ENCODE results near the gene PAM16. TPM values are rescaled to one million over a fixed set of nuclear protein-coding genes. Genes with fewer than 3 reads are reported as not detected.

Gene PAM16
- total RNA-seq, 1 experiment from 2014 or later = 80.4 TPM

DNA sequence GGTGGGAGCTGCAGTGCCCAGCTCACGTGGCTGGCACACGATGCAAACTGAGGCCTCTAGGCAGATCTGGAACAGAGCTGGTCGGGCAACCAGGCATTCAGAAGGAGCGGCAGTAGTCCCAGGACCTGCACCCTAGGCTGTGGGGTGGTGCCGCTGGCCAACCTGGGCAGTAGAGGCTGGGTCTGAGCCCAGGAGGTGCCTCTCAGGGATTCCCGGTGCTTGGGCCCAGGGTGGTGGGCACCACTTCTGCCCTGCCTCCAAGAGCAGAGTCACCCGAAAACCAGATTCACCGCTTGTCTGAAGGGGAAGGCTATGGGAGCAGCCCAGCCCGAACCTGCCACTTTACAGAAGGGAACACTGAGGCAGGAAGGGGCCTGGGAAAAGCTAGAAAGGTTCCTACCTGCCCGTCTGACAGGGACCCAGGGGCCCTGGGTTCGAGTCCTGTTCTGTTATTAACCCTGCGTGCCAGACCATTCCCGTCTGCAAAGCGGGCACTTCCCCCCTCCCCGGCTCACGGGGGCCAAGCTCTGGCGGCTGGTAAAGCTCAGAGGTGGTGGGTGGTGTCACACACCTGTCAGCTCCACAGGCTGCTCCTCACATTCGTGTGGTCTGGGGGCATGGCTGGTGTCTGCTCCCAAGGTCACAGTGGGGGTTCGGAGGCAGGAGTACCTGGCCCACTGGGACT is 18.4 kb downstream of the PAM16 start:
- H3K23me2 ChIP-seq (ENCODE audit: insufficient read length, low read depth, low read length, poor library complexity, severe bottlenecking) = peaks cover 3% of the 10 kb centered on the region
- no peaks in the 10 kb centered on the region for H3K27me3 ChIP-seq (ENCODE audit: insufficient read depth, low read length)
- H2BK15ac ChIP-seq (ENCODE audit: low read depth, low read length) = no peak overlapping the region
- no peak overlapping the region for H4K5ac ChIP-seq (ENCODE audit: insufficient read length, low read depth, low read length)
- peaks cover 4 to 15% (median 10%) of the 10 kb centered on the region in 3 experiments; a peak in 5 of 7 replicates for H3K36me3 Mint-ChIP-seq (ENCODE audit: insufficient read depth in 1 of 3, low read depth in 3 of 3)
- no peaks in the 10 kb centered on the region for H3K9me3 Mint-ChIP-seq
- H3K4me3 Mint-ChIP-seq = no peak overlapping the region
- H3K4me1 ChIP-seq (ENCODE audit: insufficient read depth, low read length) = no peaks in the 10 kb centered on the region
- H2BK120ac ChIP-seq (ENCODE audit: low read depth, low read length, poor library complexity, severe bottlenecking) = no peak overlapping the region
- no peak overlapping the region for H3K4me2 ChIP-seq (ENCODE audit: insufficient read depth, insufficient read length, low read length)
- TF ChIP-seq, protein P1, sequence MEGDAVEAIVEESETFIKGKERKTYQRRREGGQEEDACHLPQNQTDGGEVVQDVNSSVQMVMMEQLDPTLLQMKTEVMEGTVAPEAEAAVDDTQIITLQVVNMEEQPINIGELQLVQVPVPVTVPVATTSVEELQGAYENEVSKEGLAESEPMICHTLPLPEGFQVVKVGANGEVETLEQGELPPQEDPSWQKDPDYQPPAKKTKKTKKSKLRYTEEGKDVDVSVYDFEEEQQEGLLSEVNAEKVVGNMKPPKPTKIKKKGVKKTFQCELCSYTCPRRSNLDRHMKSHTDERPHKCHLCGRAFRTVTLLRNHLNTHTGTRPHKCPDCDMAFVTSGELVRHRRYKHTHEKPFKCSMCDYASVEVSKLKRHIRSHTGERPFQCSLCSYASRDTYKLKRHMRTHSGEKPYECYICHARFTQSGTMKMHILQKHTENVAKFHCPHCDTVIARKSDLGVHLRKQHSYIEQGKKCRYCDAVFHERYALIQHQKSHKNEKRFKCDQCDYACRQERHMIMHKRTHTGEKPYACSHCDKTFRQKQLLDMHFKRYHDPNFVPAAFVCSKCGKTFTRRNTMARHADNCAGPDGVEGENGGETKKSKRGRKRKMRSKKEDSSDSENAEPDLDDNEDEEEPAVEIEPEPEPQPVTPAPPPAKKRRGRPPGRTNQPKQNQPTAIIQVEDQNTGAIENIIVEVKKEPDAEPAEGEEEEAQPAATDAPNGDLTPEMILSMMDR (conservative IDR thresholded peaks at IDR 0.05) = no peak
- no peaks in the 10 kb centered on the region for H3K9me3 ChIP-seq (ENCODE audit: control insufficient read depth, low read depth, low read length)
- DNase-seq = no peak
- H3K9ac ChIP-seq (ENCODE audit: extremely low read depth, insufficient read length, low read length) = no peak overlapping the region
- no peaks in the 10 kb centered on the region for H4K20me1 ChIP-seq (ENCODE audit: control insufficient read depth, insufficient read depth, insufficient read length)
- no peak overlapping the region for H3K14ac ChIP-seq (ENCODE audit: insufficient read depth, low read length)
- no peak overlapping the region for H3K18ac ChIP-seq (ENCODE audit: insufficient read length, low read depth, low read length)
- no peaks in the 10 kb centered on the region for H3K79me1 ChIP-seq (ENCODE audit: insufficient read depth, low read depth, low read length, poor library complexity, severe bottlenecking)
- no peak overlapping the region for H2AFZ ChIP-seq (ENCODE audit: low read length)
- no peak overlapping the region for H3K4ac ChIP-seq (ENCODE audit: low read depth, low read length)
- no peak overlapping the region for H3K23ac ChIP-seq (ENCODE audit: insufficient read length, low read depth, low read length)
- no peak overlapping the region for H2BK5ac ChIP-seq (ENCODE audit: insufficient read length, low read length)
- peaks cover 4 to 8% of the 10 kb centered on the region in 2 experiments for H3K4me1 Mint-ChIP-seq
- H2BK20ac ChIP-seq (ENCODE audit: low read depth, low read length, poor library complexity, severe bottlenecking) = no peak overlapping the region
- H3K56ac ChIP-seq (ENCODE audit: insufficient read length, low read depth, low read length) = no peak overlapping the region
- WGBS (ENCODE audit: extremely low coverage, insufficient read length, low lambda C conversion rate) = no CpG with 5 or more reads among the region's 19 CpGs
- H3T11ph ChIP-seq (ENCODE audit: low read length) = no peak overlapping the region
- H2AK5ac ChIP-seq (ENCODE audit: insufficient read length, low read length) = no peak overlapping the region
- H3K27me3 Mint-ChIP-seq (ENCODE audit: low read depth) = no peaks in the 10 kb centered on the region
- H4K8ac ChIP-seq (replicated peaks; ENCODE audit: insufficient read length, low read depth, low read length) = no peak overlapping the region
- H4K91ac ChIP-seq (ENCODE audit: insufficient read length, low read depth, low read length) = no peak overlapping the region
- no peak overlapping the region for H3K27ac Mint-ChIP-seq
- no peaks in the 10 kb centered on the region; the same call in 1 of the 2 replicates for H3K79me2 ChIP-seq (ENCODE audit: insufficient read depth, low read length)
- H2BK12ac ChIP-seq (ENCODE audit: insufficient read length, low read depth, low read length) = no peak overlapping the region
- no peak overlapping the region for H3K27ac ChIP-seq (ENCODE audit: insufficient read length, low read depth, low read length)
